GM19438 (cell line): Measurements from ENCODE around the gene WDR37.
"Not testable (repeated sequence)": the region's sequence is repeated elsewhere in the genome, so short reads cannot be mapped to it uniquely, and the experiment has no call there.

ENCODE experiments used
- ATAC-seq: cut with Tn5 transposase; IDR thresholded peaks from one replicate; pipeline ENCODE4 v1.9.1; 2021; ENCODE audit warnings: low read depth; ENCODE audit not compliant: unreplicated experiment

Gene WDR37

DNA sequence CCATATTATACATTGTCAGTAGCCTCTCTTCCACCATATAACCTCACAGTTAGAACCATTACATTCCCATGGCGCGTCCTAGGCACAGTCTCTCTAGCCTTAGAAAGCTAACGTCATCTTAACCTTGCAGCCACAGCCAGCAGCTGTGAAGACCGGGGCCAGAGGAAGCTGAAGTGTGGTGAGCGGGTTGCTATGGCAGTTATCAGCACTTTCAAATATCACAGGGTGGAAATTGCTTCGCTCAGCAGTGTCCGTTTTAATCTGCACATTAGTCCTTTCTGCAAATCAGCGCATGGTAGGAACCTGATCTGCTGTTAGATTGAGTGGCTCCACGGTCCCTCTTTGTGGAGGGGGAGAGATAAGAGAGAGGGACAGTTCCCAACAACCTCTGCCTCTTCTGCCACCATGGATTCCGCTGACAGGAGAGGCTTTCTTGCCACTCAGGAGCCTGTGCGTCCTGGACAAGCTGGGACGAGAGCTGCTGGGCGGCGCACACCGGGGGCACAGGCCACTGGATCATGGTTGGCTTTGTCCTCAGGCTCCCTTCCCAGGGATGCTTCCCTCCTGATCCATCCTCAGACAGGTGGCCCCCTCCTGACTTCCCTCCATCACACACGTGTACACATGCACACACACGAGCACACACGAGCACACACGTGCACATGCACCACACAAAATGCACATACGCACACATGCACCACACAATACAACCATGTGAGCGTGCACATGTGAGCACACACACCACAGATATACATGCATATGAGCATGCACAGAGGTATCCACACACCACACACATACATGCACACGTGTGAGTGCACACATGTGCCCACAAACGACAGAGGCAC lies 93.8 kb downstream of the WDR37 start:
- ATAC-seq, result no peak

DNA sequence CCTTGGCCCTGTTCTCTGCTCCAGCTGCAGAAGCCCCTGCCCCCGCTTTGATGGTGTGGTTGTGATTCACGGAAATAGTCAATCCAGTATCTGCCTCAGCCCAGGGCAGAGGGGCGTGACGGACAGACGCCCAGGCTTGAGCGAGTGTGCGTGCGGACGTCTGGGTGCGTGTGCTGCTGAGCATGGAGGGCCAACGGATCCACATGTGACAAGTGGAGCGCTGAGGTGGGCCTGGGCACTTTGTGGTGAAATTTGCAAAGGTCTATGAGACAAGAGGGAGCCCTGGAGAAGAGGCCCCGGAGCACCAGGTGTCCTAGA lies 94.4 kb downstream of the WDR37 start:
- ATAC-seq, result no peak

DNA sequence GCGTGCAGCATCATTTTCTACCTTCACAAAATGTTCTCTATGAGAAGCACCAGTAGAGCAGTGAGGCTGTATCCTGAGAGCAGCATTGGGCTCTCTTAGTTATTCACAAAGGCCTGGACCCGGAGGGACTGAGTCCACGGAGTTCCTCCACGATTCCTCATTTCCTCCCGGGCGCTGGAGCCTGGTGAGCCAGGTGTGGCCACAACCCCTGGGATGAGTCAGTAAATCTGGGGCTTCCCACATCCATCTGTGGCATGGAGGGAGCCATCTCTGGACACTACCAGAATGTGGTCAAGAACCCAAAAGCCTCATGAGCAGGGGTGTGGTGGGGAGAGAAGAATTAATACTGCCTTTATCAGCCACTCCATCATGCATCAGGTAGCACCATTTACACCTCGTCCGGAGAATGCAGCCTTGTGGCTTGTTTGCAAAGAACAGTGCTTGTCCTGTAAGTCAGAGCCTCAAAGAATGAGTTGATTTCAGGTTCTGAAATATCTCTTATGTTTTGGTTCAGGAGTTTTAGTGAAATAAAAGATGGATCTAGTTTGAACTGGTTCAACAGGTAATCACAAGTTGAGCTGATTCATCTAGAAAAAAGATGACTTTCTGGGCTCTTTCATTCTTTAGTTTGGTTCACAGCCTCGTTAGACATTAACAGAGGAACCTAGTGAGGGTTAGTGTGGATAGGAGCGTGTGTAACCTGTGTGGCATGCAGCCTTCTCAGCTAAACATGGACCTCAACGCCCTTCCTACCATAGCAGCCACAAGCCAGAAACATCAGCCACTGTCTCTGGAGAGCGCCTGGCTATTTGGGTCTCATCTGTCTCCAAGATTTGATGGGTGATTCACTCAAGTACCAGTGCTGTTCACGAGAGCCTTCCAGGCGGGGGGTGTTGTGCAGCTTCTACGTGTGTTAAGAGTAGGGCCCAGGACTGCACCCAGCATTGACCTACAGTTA lies 95.2 kb downstream of the WDR37 start:
- ATAC-seq, result peak; percentile 64

DNA sequence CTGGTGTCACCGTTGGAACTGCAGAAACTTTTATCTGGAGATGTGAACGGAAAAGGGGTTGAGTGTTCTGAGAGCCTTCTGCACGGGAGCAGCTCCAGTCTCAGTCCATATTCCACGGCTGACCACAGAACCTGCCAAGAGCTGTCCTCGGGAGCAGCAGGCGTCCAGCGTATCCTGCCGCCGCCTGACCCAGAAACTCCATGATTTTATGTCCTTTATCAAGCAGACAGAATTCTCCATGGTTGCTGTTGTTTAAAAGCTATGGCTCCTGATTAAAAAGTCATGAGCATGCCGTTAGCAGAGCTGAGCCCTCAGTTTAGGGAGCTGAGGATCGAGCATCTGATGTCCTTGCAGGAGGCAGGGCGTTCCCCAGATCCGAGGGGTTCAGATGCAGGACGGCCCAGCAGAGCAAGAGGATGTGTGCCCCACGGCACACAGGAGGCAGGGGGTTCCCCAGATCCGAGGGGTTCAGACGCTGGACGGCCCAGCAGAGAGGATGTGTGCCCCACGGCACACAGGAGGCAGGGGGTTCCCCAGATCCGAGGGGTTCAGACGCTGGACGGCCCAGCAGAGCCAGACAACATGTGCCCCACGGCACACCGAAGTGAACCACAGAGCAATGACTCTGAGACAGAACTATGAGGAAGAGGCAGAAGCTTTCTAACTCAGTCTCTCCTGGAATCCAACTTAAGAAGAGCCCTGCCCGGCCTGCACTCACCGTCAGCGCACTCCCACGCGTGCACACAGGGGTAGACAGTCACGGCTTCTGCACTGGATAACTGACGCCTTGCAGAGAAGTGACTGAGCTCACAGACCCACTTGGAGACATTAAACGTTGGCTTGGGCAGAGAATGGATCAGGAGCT lies 96.4 kb downstream of the WDR37 start:
- ATAC-seq, result no peak

GRCh38 chr10:1153251-1153763 lies 97.1 kb downstream of the WDR37 start:
- ATAC-seq, result no peak

GRCh38 chr10:1153805-1154351 lies 97.7 kb downstream of the WDR37 start:
- no peak for ATAC-seq

DNA sequence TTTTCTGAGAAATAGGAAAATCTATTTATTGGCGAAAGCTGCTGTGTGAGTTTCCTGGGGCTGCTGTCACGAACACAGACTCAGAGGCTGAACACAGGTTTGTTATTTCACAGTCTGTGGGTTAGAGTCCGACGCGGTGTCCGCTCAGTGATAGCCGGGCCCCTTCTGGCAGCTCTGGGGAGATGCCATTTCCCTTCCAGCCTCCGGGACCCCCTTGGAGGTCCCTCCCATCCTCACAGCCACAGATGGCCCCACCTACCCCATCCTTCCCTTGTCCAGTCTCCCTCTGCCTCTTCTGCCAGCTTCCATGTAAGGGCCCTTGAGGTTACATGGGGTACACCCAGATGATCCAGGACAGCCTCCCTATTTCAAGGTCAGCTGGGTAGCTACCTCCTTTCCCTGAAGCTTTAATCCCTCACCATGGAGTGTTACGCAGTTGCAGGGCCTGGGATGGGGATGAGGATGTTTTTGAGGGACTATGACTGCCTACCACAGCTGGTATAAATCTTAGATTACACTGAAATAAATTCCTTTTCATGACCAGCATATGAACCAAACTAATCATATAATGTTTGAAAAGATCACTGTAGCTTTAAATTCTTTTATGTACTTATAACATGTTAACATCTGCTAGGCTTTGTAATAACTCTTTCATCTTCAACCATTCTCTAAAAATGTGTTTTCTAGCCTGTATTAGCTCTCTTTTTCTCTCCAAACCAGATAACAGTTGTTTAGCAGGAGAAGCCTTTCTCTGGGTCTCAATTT lies 98.5 kb downstream of the WDR37 start:
- no peak for ATAC-seq

- ATAC-seq, result no peak
Observed at GRCh38 chr10:1155791-1156615, 99.8 kb downstream of the WDR37 start.

- ATAC-seq, result no peak
Observed at GRCh38 chr10:1156616-1156886, 100.4 kb downstream of the WDR37 start.

GRCh38 chr10:1156921-1157614 lies 100.9 kb downstream of the WDR37 start:
- ATAC-seq, result no peak

DNA sequence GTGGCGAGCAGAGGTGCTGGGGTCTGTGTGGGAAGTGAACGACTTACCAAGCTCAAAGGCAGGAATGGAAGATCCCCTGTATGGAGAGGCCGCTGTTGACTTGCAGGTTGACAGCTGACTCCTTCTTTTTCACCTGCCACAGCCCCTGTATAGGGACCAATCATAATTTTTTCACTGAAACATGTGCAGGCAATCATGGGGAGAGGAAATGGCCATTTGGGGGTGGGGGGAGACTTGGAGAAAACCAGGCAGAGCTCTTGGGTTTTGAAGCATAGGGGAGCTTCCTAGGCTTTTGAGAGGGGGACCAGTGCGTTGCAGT lies 101.4 kb downstream of the WDR37 start:
- no peak for ATAC-seq

DNA sequence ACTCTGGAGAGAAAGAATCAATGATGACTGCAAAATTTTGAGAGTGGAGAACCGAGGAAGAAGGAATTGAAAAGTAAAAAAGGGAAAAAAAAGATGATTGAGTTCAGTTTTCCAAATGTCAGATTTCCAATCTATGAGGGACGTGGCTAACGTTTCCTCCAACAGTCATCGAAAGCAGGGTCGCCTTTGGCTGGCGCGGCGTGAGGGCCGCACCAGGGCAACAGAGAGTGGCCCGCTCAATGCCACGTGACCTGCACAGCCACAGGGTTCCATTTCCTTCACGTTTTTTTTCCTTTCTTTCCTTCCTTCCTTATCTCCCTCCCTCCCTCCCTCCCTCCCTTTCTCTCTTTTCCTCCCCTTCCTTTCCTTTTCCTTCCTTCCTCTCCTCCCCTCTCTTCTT lies 101.9 kb downstream of the WDR37 start:
- no peak for ATAC-seq

DNA sequence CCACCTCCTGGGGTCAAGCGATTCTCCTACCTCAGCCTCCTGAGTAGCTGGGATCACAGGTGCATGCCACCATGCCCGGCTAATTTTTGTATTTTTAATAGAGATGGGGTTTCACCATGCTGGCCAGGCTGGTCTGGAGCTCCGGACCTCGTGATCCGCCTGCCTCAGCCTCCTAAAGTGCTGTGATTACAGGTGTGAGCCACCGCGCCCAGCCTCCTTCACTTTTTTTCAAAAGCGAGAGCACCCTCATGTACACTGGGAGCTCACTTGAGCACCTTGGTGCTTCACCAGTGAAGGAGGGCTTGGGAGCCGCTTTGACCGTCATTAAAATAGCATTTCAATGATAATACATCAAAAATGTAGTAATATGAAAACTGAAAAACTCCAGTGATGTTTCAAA lies 102.4 kb downstream of the WDR37 start:
- not testable (repeated sequence) for ATAC-seq

DNA sequence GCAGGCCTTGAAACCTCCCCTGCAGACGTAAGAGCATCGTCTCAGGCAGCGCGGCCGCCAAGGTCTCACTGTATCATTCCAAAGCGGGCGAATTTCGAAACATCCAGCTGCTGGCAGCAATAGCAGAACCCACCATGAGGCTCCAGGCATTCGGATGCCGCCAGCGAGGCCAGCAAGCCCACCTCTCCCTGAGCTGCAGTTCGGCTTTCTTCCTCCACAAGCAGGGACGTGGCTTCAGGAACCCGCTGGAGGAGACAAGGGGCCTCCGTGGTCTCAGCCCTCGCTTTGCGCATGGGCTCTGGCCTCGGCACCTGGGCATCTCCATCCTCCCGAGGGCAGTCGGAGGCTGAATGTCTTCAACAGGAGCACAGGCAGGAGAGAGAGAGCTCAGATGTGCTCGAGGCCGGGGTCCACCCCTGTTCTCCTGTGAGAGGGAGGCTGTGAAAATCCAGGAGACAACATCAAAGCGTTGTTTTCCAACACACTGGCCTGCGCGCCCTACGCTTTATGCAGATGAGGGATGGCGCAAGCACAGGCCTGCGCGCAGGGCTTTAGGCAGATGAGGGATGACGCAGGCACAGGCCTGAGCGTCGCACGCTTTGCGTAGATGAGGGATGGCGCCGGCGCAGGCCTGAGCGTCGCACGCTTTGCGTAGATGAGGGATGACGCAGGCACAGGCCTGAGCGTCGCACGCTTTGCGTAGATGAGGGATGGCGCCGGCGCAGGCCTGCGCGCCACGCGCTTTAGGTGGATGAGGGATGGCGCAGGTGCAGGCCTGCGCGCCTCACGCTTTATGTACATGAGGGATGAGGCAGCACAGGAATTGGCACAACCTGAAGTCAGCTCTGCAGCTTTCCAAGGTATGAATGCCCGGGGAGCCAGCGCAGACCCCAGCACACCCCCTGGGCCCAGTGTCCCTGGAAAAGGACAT lies 103.2 kb downstream of the WDR37 start:
- ATAC-seq, result no peak

GRCh38 chr10:1160561-1161314 lies 104.6 kb downstream of the WDR37 start:
- no peak for ATAC-seq

GRCh38 chr10:1161315-1161673 lies 105.1 kb downstream of the WDR37 start:
- not testable (repeated sequence) for ATAC-seq
